Measurements from ENCODE around the gene C9orf152.

GRCh38 chr9:110189559-110190320 lies 18.2 kb downstream of the C9orf152 start:
- no peak for TF ChIP-seq EZH2 (IDR thresholded peaks at IDR 0.05; ENCODE audit: borderline replicate concordance, insufficient read depth, low read length, poor library complexity, severe bottlenecking)
- TF ChIP-seq CTCF (IDR thresholded peaks at IDR 0.05; ENCODE audit: poor library complexity, severe bottlenecking) = no peak
- no peak for TF ChIP-seq SMC3 (conservative IDR thresholded peaks at IDR 0.05; ENCODE audit: poor library complexity)
- TF ChIP-seq TAF1 (IDR thresholded peaks at IDR 0.05; ENCODE audit: low read depth) = no peak
- no peak for TF ChIP-seq RAD21 (conservative IDR thresholded peaks at IDR 0.05)
